ENCODE results near the gene ACSS1. TPM values are rescaled to one million over a fixed set of nuclear protein-coding genes. Genes with fewer than 3 reads are reported as not detected.

Gene ACSS1
- total and polyA plus RNA-seq, 2 experiments from 2014 or later, result 1.3 to 4.1 TPM

- Mint-ChIP-seq H3K27ac (no peak overlapping the region), H3K36me3 (ENCODE audit: low read depth) (no peaks in the 10 kb centered on the region), H3K9me3 (no peaks in the 10 kb centered on the region; the same call in 2 of the 3 replicates), H3K4me3 (no peak overlapping the region), H3K4me1 (peaks cover 20% of the 10 kb centered on the region), H3K27me3 (ENCODE audit: insufficient read depth, low read depth, poor library complexity) (peaks cover 12% of the 10 kb centered on the region)
- H3K27ac ChIP-seq (ENCODE audit: low read depth), result no peak overlapping the region
- no peaks in the 10 kb centered on the region for H3F3A ChIP-seq (replicated peaks; ENCODE audit: low read depth)
- H3K36me3 ChIP-seq (ENCODE audit: insufficient read depth), result no peaks in the 10 kb centered on the region
- ATAC-seq, result no peak
- TF ChIP-seq, protein P1, sequence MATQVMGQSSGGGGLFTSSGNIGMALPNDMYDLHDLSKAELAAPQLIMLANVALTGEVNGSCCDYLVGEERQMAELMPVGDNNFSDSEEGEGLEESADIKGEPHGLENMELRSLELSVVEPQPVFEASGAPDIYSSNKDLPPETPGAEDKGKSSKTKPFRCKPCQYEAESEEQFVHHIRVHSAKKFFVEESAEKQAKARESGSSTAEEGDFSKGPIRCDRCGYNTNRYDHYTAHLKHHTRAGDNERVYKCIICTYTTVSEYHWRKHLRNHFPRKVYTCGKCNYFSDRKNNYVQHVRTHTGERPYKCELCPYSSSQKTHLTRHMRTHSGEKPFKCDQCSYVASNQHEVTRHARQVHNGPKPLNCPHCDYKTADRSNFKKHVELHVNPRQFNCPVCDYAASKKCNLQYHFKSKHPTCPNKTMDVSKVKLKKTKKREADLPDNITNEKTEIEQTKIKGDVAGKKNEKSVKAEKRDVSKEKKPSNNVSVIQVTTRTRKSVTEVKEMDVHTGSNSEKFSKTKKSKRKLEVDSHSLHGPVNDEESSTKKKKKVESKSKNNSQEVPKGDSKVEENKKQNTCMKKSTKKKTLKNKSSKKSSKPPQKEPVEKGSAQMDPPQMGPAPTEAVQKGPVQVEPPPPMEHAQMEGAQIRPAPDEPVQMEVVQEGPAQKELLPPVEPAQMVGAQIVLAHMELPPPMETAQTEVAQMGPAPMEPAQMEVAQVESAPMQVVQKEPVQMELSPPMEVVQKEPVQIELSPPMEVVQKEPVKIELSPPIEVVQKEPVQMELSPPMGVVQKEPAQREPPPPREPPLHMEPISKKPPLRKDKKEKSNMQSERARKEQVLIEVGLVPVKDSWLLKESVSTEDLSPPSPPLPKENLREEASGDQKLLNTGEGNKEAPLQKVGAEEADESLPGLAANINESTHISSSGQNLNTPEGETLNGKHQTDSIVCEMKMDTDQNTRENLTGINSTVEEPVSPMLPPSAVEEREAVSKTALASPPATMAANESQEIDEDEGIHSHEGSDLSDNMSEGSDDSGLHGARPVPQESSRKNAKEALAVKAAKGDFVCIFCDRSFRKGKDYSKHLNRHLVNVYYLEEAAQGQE (IDR thresholded peaks at IDR 0.05; ENCODE audit: unreplicated experiment), result no peak
- TF ChIP-seq JUNB (IDR thresholded peaks at IDR 0.05; ENCODE audit: unreplicated experiment) (no peak), POLR2AphosphoS5 (IDR thresholded peaks at IDR 0.05; ENCODE audit: low read depth) (no peak), CTCF (conservative IDR thresholded peaks at IDR 0.05; ENCODE audit: low read depth in 2 of 2) (no peak), NANOG (IDR thresholded peaks at IDR 0.05; ENCODE audit: borderline replicate concordance) (no peak), STAT1 (IDR thresholded peaks at IDR 0.05; ENCODE audit: unreplicated experiment) (no peak), ZNF114 (CRISPR knock-in tag; IDR thresholded peaks at IDR 0.05) (no peak), ZNF331 (CRISPR knock-in tag; IDR thresholded peaks at IDR 0.05; ENCODE audit: low read depth) (no peak), EZH2 (IDR thresholded peaks at IDR 0.05; ENCODE audit: low read depth, unreplicated experiment) (no peak), CREB1 (CRISPR knock-in tag; IDR thresholded peaks at IDR 0.05; ENCODE audit: low read depth) (no peak), ZNF462 (CRISPR knock-in tag; IDR thresholded peaks at IDR 0.05) (no peak), EZH2phosphoT487 (IDR thresholded peaks at IDR 0.05; ENCODE audit: unreplicated experiment) (no peak)
- TF ChIP-seq, protein P2, sequence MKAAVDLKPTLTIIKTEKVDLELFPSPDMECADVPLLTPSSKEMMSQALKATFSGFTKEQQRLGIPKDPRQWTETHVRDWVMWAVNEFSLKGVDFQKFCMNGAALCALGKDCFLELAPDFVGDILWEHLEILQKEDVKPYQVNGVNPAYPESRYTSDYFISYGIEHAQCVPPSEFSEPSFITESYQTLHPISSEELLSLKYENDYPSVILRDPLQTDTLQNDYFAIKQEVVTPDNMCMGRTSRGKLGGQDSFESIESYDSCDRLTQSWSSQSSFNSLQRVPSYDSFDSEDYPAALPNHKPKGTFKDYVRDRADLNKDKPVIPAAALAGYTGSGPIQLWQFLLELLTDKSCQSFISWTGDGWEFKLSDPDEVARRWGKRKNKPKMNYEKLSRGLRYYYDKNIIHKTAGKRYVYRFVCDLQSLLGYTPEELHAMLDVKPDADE (IDR thresholded peaks at IDR 0.05), result no peak
- H3K79me2 ChIP-seq (replicated peaks; ENCODE audit: insufficient read depth), result no peaks in the 10 kb centered on the region
- no peak overlapping the region for H3K4me2 ChIP-seq
- no peaks in the 10 kb centered on the region; the same call in 1 of the 2 replicates for H3K4me1 ChIP-seq (ENCODE audit: insufficient read depth)
- no peaks in the 10 kb centered on the region for H4K20me1 ChIP-seq (replicated peaks; ENCODE audit: insufficient read depth)
- H3K4me3 ChIP-seq, result no peak overlapping the region
- no peak overlapping the region for H2AFZ ChIP-seq
- H3K9me2 ChIP-seq (ENCODE audit: insufficient read depth), result peaks cover 4% of the 10 kb centered on the region; the same call in 1 of the 2 replicates
- no peaks in the 10 kb centered on the region for H3K27me3 ChIP-seq (ENCODE audit: insufficient read depth)
- no peak for DNase-seq (ENCODE audit: low spot score)
These were observed 24.0 kb downstream of the ACSS1 start for GRCh38 chr20:25033924-25034300.
